GM19397 (cell line): ENCODE measurements around the gene SYT15B.
"Not testable (repeated sequence)": the region's sequence is repeated elsewhere in the genome, so short reads cannot be mapped to it uniquely, and the experiment has no call there.

ENCODE experiments used
- ATAC-seq: cut with Tn5 transposase; IDR thresholded peaks from one replicate; pipeline ENCODE4 v1.9.1; 2021; ENCODE audit warnings: mild to moderate bottlenecking, moderate library complexity; ENCODE audit not compliant: unreplicated experiment

The SYT15B gene

GRCh38 chr10:47730911-47731310, 32.5 kb downstream of the SYT15B start:
- not testable (repeated sequence) for ATAC-seq

- not testable (repeated sequence) for ATAC-seq
These were observed 37.7 kb downstream of the SYT15B start for GRCh38 chr10:47725740-47726139.

- ATAC-seq, result not testable (repeated sequence)
These were observed 38.3 kb downstream of the SYT15B start for GRCh38 chr10:47725047-47725446.

GRCh38 chr10:47724119-47724518, 39.3 kb downstream of the SYT15B start:
- ATAC-seq, result not testable (repeated sequence)

- ATAC-seq, result not testable (repeated sequence)
These were observed 40.0 kb downstream of the SYT15B start for GRCh38 chr10:47723362-47723761.

- not testable (repeated sequence) for ATAC-seq
These were observed 46.2 kb downstream of the SYT15B start for GRCh38 chr10:47717011-47717769.
